Body of pancreas (tissue), 4 donors: ENCODE results near the gene SYT13. TPM values are rescaled to one million over a fixed set of nuclear protein-coding genes. Genes with fewer than 3 reads are reported as not detected.

Experiments
- ATAC-seq: fragments of 150-250 bp; one replicate; pipeline ENCODE4 v1.9.1; 2016
- DNase-seq, 4 donors: peaks; one replicate each; pipeline ENCODE4 v3.0.0-alpha.2; 2019
- H3K27ac ChIP-seq, 4 donors: fragments of 200-600 bp; sonication (generic); 1 replicate in 3 of 4; 2 replicates in 1 of 4; pipeline versions ENCODE4 v1.5.1 to v1.6.1; 2016 to 2019; ENCODE audit warnings: mild to moderate bottlenecking in 1 of 4, mixed read lengths in 1 of 4, moderate library complexity in 1 of 4
- H3K27me3 ChIP-seq, 2 donors: fragments of 200-600 bp; sonication (generic); one replicate each; pipeline ENCODE4 v1.6.0; 2016; ENCODE audit warnings: mild to moderate bottlenecking in 1 of 2
- H3K36me3 ChIP-seq, 2 donors: fragments of 200-600 bp; sonication (generic); replicated peaks in 1 of 2; 2 replicates each; pipeline ENCODE4 v1.5.1; 2016; ENCODE audit warnings: low read depth in 2 of 2; ENCODE audit not compliant: insufficient read depth in 1 of 2
- H3K4me1 ChIP-seq: fragments of 200-600 bp; sonication (generic); one replicate; pipeline ENCODE4 v1.6.0; 2016
- H3K4me3 ChIP-seq, 2 donors: fragments of 200-600 bp; sonication (generic); 1 replicate in 1 of 2; 2 replicates in 1 of 2; pipeline ENCODE4 v1.5.1; 2016 to 2019
- H3K9me3 ChIP-seq, 3 donors: fragments of 200-600 bp; sonication (generic); 1 replicate in 2 of 3; 2 replicates in 1 of 3; pipeline ENCODE4 v1.5.1; 2016
- POLR2A ChIP-seq, 3 donors: fragments of 450-650 bp; IDR thresholded peaks; one replicate each; pipeline ENCODE4 v1.6.1; 2016; ENCODE audit warnings: antibody characterized with exemption in 3 of 3, mild to moderate bottlenecking in 2 of 3
- WGBS, 2 donors: methylation state at CpG; one replicate each; pipeline ENCODE4 v1.1.5; 2017; 5-methylcytosine and 5-hydroxymethylcytosine counted together
- intact Hi-C: fragments of 100-400 bp; cut with DNase I; formaldehyde crosslinking; loops from one replicate; pipeline ENCODE4 v1.15.1; 2023
- total RNA-seq, 2 donors: library from RNA; depleted of rRNA; stranded (reverse); fragments of >200 nt; gene quantifications; one replicate each; pipeline ENCODE4 v1.1.0, GENCODE V29; 2016
- TF ChIP-seq, protein P1 (sequence below), 7 experiments: fragments of 450-650 bp in 4 of 7; fragments of 200-600 bp in 3 of 7; sonication (generic) in 3 of 7; IDR thresholded peaks; one replicate each; pipeline ENCODE4 v1.5.1; 2016 to 2019; ENCODE audit warnings: antibody characterized with exemption in 7 of 7

The SYT13 gene
- total RNA-seq, 2 donors from 2014 or later, result 6.7 to 9.9 TPM

- intact Hi-C loops, result no loop called here
- peaks cover 9% of the 10 kb centered on the region for H3K4me1 ChIP-seq
- H3K9me3 ChIP-seq, result no peaks in the 10 kb centered on the region
- no peak for ATAC-seq
- DNase-seq, result no peak
- H3K27ac ChIP-seq, result no peak overlapping the region
- no peaks in the 10 kb centered on the region for H3K36me3 ChIP-seq
- no peak for TF ChIP-seq POLR2A (IDR thresholded peaks at IDR 0.05)
- TF ChIP-seq, protein P1, sequence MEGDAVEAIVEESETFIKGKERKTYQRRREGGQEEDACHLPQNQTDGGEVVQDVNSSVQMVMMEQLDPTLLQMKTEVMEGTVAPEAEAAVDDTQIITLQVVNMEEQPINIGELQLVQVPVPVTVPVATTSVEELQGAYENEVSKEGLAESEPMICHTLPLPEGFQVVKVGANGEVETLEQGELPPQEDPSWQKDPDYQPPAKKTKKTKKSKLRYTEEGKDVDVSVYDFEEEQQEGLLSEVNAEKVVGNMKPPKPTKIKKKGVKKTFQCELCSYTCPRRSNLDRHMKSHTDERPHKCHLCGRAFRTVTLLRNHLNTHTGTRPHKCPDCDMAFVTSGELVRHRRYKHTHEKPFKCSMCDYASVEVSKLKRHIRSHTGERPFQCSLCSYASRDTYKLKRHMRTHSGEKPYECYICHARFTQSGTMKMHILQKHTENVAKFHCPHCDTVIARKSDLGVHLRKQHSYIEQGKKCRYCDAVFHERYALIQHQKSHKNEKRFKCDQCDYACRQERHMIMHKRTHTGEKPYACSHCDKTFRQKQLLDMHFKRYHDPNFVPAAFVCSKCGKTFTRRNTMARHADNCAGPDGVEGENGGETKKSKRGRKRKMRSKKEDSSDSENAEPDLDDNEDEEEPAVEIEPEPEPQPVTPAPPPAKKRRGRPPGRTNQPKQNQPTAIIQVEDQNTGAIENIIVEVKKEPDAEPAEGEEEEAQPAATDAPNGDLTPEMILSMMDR (IDR thresholded peaks at IDR 0.05), result no peak
- peaks cover 0 to 11% of the 10 kb centered on the region in 2 donors for H3K27me3 ChIP-seq
- WGBS, 2 donors, result 60 to 67% methylated on average over 3 of the region's 3 CpGs
- no peak overlapping the region for H3K4me3 ChIP-seq
These were observed 1.3 kb upstream of the SYT13 start for GRCh38 chr11:45287316-45287903.

GRCh38 chr11:45285250-45285828 lies 802 bp downstream of the SYT13 start:
- TF ChIP-seq, protein P1 (IDR thresholded peaks at IDR 0.05), result no peak
- no peak for TF ChIP-seq POLR2A (IDR thresholded peaks at IDR 0.05)
- Histone ChIP-seq H3K27ac (no peak overlapping the region), H3K4me3 (peak overlapping the region in 1 of 2 donors; percentile 0), H3K36me3 (no peaks in the 10 kb centered on the region), H3K4me1 (peaks cover 9% of the 10 kb centered on the region), H3K27me3 (peaks cover 0 to 11% of the 10 kb centered on the region in 2 donors), H3K9me3 (no peaks in the 10 kb centered on the region)
- DNase-seq, result no peak
- ATAC-seq, result no peak
- intact Hi-C loops, result no loop called here
- WGBS, 2 donors, result 23 to 40% methylated on average over 12 to 13 of the region's 13 CpGs

GRCh38 chr11:45282081-45282480 lies 4.1 kb downstream of the SYT13 start:
- no peaks in the 10 kb centered on the region for H3K36me3 ChIP-seq
- no peak for ATAC-seq
- intact Hi-C loops, result no loop called here
- H3K4me1 ChIP-seq, result peaks cover 9% of the 10 kb centered on the region
- H3K9me3 ChIP-seq, result no peaks in the 10 kb centered on the region
- WGBS, 2 donors, result 82 to 87% methylated on average over 6 of the region's 6 CpGs
- H3K27me3 ChIP-seq, result peaks cover 0 to 11% of the 10 kb centered on the region in 2 donors
- H3K4me3 ChIP-seq, result no peak overlapping the region
- DNase-seq, result no peak
- TF ChIP-seq, protein P1 (IDR thresholded peaks at IDR 0.05), result no peak
- no peak for TF ChIP-seq POLR2A (IDR thresholded peaks at IDR 0.05)
- H3K27ac ChIP-seq, result no peak overlapping the region

DNA sequence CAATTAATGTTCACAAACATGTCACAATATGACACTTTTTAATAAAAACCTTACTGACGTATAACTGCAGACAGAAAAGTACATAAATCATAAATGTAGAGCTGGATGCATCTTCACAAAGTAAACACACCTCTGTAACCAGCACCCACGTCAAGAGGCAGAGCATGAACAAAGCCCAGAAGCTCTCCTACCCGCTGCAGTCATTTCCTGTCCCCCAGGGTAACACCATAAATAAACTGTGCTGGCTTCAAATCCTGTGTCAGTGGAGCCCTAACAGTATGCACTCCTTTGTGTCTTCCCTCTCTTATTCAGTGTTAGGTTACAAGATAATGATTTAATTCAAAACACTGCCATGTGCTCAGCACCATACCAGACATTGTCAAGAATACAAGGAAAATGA lies 5.7 kb downstream of the SYT13 start:
- intact Hi-C loops, result no loop called here
- Histone ChIP-seq H3K27ac (no peak overlapping the region), H3K36me3 (no peaks in the 10 kb centered on the region), H3K4me1 (no peaks in the 10 kb centered on the region), H3K9me3 (no peaks in the 10 kb centered on the region), H3K27me3 (peaks cover 0 to 6% of the 10 kb centered on the region in 2 donors), H3K4me3 (no peak overlapping the region)
- ATAC-seq, result no peak
- DNase-seq, result no peak
- WGBS, 2 donors, result 62 to 65% methylated on average over 3 of the region's 3 CpGs
- TF ChIP-seq, protein P1 (IDR thresholded peaks at IDR 0.05), result no peak
- no peak for TF ChIP-seq POLR2A (IDR thresholded peaks at IDR 0.05)

GRCh38 chr11:45279645-45280044 lies 6.5 kb downstream of the SYT13 start:
- Histone ChIP-seq H3K27ac (no peak overlapping the region), H3K4me1 (no peaks in the 10 kb centered on the region), H3K36me3 (no peaks in the 10 kb centered on the region), H3K9me3 (no peaks in the 10 kb centered on the region), H3K4me3 (no peak overlapping the region), H3K27me3 (no peaks in the 10 kb centered on the region)
- no peak for TF ChIP-seq POLR2A (IDR thresholded peaks at IDR 0.05)
- TF ChIP-seq, protein P1 (IDR thresholded peaks at IDR 0.05), result no peak
- intact Hi-C loops, result no loop called here
- DNase-seq, result no peak
- WGBS, 2 donors, result 85 to 92% methylated on average over 2 of the region's 2 CpGs
- ATAC-seq, result no peak
